Measurements from ENCODE around the gene SMARCAD1.
A peak's percentile ranks its signal among the peaks of the same experiment; 100 is the strongest.

Gene SMARCAD1

GRCh38 chr4:94207469-94208224 is at the start of gene SMARCAD1:
Gene SMARCAD1 (plus strand): TSS chr4:94207865. CDS start chr4:94208395, 530 bp downstream.
- peak; percentile 93 for DNase-seq (ENCODE audit: low spot score)

DNA sequence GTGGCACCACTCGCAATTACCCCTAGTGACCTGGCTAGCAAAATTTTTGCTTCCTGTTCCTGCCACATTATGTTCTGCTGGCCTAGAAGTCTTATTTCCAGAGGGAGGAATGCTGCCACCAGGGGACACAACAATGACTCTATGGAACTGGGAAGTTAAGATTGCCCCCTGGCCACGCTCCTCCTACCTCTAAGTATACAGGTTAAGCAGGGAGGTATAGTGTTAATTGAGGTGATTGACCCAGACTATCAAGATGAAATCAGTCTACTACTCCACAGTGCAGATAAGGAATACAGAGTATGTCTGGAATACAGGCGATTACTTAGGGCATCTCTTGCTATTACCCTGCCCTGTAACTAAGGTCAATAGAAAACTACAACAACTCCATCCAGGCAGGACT is 48.8 kb upstream of the SMARCAD1 start:
- DNase-seq (ENCODE audit: low spot score) = no peak

DNA sequence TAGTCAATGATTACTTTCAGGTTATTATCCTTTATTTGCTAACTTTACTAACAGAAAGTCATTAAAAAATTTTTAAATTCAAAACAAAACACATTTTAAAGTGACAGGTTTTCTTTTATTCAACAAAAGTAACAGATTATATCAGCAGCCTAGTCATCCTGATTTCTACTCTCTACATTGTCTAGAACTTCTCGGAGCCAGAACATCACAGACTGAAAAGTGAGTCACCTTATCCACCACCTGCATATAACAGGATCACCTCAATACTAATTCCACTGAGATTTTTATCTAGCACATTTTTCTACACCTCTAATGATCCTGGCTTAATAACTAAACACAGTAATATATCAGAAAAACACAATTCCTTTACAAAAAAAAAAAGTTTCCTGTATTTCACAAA is 47.9 kb upstream of the SMARCAD1 start:
- DNase-seq (ENCODE audit: low spot score) = no peak

DNA sequence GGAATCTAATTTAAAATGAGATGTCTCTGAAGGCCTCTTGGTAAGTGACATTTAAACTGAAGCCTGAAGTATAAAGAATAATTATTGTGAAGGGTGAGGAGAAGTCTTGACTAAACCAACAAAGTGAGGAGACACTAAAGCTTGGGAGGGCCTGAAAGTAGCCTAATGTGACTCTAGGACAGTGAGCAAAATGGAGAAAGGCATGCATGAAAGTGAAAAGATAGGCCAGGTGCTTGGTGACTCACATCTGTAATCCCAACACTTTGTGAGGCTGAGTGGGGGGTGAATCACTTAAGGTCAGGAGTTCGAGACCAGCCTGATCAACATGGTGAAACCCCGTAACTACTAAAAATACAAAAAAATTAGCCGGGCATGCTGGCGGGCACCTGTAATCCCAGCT is 46.9 kb upstream of the SMARCAD1 start:
- no peak for DNase-seq (ENCODE audit: low spot score)

DNA sequence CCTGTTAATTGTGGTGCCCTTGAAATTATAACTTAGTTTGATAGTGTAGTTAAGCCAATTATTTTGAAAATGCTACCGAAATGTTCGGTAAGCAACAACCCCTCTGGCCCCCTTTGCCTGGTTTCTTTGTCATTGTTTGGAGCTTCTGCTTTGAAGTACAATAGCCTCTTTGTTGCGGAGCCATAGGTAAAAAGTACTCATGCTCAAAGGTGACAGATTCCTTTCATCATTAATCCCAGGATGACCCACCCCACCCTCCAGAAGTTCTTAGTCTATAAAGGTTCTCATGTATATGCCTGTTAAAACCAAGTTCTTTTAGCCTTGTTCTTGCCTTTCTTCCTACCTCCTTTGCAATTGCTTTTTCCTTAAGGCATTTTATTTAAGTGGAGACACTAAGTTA is 42.4 kb upstream of the SMARCAD1 start:
- no peak for DNase-seq (ENCODE audit: low spot score)

- no peak for DNase-seq (ENCODE audit: low spot score)
Measured at GRCh38 chr4:94168321-94168720, 39.3 kb upstream of the SMARCAD1 start.

DNA sequence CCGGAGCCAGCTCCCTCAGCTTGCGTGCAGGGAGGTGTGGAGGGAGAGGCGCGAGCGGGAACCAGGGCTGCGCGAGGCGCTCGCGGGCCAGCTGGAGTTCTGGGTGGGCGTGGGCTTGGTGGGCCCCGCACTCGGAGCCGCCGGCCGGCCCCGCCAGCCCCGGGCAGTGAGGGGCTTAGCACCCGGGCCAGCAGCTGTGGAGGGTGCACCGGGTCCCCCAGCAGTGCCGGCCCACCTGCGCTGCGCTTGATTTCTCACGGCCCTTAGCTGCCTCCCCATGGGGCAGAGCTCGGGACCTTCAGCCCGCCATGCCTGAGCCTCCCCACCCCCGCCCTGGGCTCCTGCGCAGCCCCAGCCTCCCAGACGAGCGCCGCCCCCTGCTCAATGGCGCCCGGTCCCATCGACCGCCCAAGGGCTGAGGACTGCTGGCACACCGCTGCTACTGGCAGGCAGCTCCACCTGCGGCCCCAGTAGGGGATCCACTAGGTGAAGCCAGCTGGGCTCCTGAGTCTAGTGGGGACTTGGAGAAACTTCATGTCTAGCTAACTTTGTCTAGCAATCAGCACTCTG is 37.8 kb upstream of the SMARCAD1 start:
- DNase-seq (ENCODE audit: low spot score) = no peak

DNA sequence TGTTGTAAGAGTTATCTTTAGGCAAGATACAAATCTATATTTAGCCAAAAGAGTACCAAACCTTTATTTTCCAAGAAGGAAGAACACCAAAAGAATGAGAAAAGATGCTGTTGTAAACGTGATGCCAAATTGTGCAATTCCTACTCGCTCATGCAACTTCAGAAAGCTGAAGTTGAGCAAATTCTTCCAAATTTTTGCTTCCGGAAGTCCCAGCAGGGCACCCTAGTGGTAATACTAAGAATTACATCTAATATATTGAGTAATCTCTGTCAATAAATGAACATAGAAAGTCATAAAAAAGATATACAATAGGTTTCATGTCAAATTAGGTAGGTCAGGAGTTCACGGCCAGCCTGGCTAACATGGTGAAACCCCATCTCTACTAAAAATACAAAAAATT is 36.0 kb upstream of the SMARCAD1 start:
- no peak for DNase-seq (ENCODE audit: low spot score)

DNA sequence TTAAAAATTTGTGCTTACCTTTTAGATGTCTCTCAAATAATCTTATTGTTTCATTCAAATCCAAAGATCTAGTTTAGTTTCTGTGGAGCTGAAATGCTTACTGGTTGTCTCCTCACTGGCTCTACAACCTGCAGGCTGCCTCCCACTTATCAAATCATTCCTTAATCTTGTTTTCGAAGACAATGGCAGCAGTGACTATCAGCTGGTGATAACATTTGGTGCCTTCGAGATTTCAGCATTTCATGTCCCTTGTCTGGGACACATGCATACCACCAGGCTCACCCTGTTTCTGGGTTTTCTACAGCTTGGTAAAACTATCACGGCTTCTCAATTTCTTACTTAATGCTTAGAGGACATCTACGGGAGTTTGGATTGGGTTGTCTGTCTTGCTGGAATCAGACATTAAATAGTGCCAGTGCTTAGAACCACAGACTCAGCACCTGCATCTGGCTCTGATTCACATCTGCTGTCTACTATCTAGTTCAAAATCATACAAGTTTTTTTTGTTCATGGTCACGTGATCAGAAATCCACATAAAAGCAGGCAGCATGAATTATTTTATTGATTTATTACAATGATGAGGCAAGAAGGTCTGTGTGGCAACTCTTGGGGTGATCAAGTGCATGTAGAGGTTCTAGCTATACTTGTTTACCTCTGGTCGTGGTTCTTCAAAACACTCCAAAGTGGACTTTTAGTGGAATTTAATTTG is 32.0 kb upstream of the SMARCAD1 start:
- no peak for DNase-seq (ENCODE audit: low spot score)

GRCh38 chr4:94177822-94178221 is 29.8 kb upstream of the SMARCAD1 start:
- no peak for DNase-seq (ENCODE audit: low spot score)

DNA sequence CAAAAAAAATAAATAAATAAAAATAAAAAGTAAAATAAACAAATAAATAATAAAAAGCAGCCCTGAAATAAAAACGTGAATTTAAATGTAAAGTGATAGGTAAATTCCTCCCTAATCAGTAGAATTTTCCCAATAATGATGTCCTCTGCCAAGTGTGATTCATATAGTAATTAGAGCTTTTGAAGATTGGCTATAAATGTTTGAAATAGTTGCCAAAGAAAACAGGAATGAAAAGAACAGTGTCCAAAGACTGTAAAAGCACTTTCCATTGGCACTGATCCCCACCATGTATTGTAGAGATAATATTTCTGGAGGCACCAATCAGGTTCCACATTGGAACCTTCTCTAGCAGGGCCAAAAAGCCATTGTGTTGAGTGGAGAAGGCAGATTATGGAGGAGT is 25.9 kb upstream of the SMARCAD1 start:
- no peak for DNase-seq (ENCODE audit: low spot score)

- no peak for DNase-seq (ENCODE audit: low spot score)
Measured at GRCh38 chr4:94202769-94203168, 4.9 kb upstream of the SMARCAD1 start.

DNA sequence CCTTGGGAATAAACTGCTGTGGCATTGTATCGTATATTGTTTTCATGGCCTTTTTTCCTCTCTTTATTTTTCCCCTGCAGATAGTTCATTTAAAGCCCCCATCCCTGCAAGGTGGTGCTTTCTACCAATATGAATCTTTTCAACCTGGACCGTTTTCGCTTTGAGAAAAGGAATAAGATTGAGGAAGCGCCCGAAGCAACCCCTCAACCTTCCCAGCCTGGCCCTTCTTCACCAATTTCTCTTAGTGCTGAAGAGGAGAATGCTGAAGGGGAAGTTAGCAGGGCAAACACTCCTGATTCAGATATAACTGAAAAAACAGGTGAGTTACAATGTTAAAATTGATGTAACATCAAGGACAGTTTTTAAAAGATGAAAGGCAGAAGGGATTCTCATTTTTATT is 601 bp downstream of the SMARCAD1 start:
- no peak for DNase-seq (ENCODE audit: low spot score)

- DNase-seq (ENCODE audit: low spot score) = no peak
Measured at GRCh38 chr4:94208918-94209317, 1.3 kb downstream of the SMARCAD1 start.

- no peak for DNase-seq (ENCODE audit: low spot score)
Measured at GRCh38 chr4:94211861-94212260, 4.2 kb downstream of the SMARCAD1 start.

DNA sequence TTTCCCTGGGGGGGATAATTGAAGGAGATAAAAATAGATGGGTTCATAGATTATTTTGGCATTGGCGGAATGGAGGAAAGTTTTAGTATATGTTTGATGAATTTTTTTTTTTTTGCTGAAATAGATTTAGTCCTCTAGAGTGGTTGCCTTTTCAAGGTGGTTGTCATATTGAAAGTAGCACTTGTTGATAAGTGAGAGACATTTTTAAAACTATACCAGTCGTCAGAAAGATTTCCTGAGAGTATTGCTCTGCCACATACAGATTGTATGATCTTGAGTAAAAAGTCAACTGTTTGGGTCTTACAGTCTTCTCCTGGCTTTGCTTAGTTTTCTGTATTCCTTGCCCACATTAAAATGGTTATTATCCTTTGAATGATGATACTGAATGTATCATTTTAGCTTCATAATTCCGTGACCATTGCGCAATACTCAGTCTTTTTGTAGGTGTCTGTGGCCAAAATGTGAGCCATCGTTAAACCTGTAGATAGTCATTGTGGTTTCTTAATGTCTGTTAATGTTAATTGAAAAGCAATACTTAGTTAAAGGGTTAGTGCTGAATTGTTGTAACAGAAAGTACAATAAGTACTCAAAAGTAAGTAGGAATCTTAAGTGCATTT is 7.1 kb downstream of the SMARCAD1 start:
- DNase-seq (ENCODE audit: low spot score) = no peak

- no peak for DNase-seq (ENCODE audit: low spot score)
Measured at GRCh38 chr4:94216394-94216793, 8.7 kb downstream of the SMARCAD1 start.

- no peak for DNase-seq (ENCODE audit: low spot score)
Measured at GRCh38 chr4:94219402-94219801, 11.7 kb downstream of the SMARCAD1 start.

- DNase-seq (ENCODE audit: low spot score) = no peak
Measured at GRCh38 chr4:94221916-94222315, 14.3 kb downstream of the SMARCAD1 start.

DNA sequence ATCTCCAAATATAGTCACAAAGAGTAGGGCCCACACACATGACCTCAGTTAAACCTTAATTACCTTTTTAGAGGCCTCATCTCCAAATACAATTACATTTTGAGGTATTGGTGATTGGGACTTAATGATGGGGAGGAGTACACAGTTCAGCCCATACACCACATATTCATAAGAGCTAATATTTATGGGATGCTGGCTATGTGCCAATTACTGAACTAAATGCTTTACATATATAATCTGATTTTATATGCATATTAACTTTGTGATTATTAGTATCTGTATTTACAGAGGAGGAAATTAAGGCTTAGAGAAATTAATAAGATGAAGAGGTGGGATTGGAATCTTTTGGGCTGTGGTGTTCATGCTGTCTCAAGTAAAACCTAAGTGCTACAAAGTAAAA is 17.8 kb downstream of the SMARCAD1 start:
- DNase-seq (ENCODE audit: low spot score) = no peak

- no peak for DNase-seq (ENCODE audit: low spot score)
Measured at GRCh38 chr4:94226763-94227162, 19.1 kb downstream of the SMARCAD1 start.

GRCh38 chr4:94228493-94229216 is 21.0 kb downstream of the SMARCAD1 start:
- no peak for DNase-seq (ENCODE audit: low spot score)

All from left forelimb (tissue), 1 donor.